ENCODE data around the gene MLLT1. TPM values are rescaled to one million over a fixed set of nuclear protein-coding genes. Genes with fewer than 3 reads are reported as not detected.

The MLLT1 gene
- total RNA-seq, 1 experiment from 2014 or later, result 44.2 TPM

GRCh38 chr19:6269101-6269886 lies 10.5 kb downstream of the MLLT1 start:
- Histone ChIP-seq H3K4me3 (no peak overlapping the region), H3F3A (ENCODE audit: insufficient read depth, low read depth) (no peaks in the 10 kb centered on the region), H3K36me3 (ENCODE audit: low read depth) (no peaks in the 10 kb centered on the region), H3K27ac (no peak overlapping the region), H3K4me1 (replicated peaks; ENCODE audit: insufficient read depth) (no peaks in the 10 kb centered on the region), H3K79me2 (ENCODE audit: low read depth) (peaks cover 10% of the 10 kb centered on the region; the same call in 1 of the 2 replicates), H3K27me3 (ENCODE audit: insufficient read depth, low read depth) (no peaks in the 10 kb centered on the region), H2AFZ (no peak overlapping the region), H3K9me3 (ENCODE audit: insufficient read depth, low read depth) (no peaks in the 10 kb centered on the region), H4K20me1 (ENCODE audit: insufficient read depth) (peaks cover 7% of the 10 kb centered on the region; the same call in 1 of the 2 replicates), H3K9me2 (ENCODE audit: insufficient read depth) (no peaks in the 10 kb centered on the region), H3K4me2 (no peak overlapping the region)
- intact Hi-C loops (cut with micrococcal nuclease; ENCODE audit: unreplicated experiment), result no loop called here
- TF ChIP-seq EZH2 (IDR thresholded peaks at IDR 0.05; ENCODE audit: low read depth), result no peak
- no peak for TF ChIP-seq CTCF (conservative IDR thresholded peaks at IDR 0.05)
- DNase-seq, result no peak
- POLR2A ChIA-PET (ENCODE audit: unreplicated experiment), result no interaction called here
- no TSS peak for BruUV-seq (replicated peaks)
- CTCF ChIA-PET, result no interaction called here

GRCh38 chr19:6268382-6268771 lies 11.4 kb downstream of the MLLT1 start:
- no peak for DNase-seq
- Histone ChIP-seq H3F3A (ENCODE audit: insufficient read depth, low read depth) (no peaks in the 10 kb centered on the region), H3K79me2 (ENCODE audit: low read depth) (peaks cover 10% of the 10 kb centered on the region; the same call in 1 of the 2 replicates), H4K20me1 (ENCODE audit: insufficient read depth) (peaks cover 7% of the 10 kb centered on the region; the same call in 1 of the 2 replicates), H2AFZ (no peak overlapping the region), H3K4me3 (no peak overlapping the region), H3K9me2 (ENCODE audit: insufficient read depth) (no peaks in the 10 kb centered on the region), H3K4me2 (no peak overlapping the region), H3K36me3 (ENCODE audit: low read depth) (no peaks in the 10 kb centered on the region), H3K27ac (no peak overlapping the region), H3K9me3 (ENCODE audit: insufficient read depth, low read depth) (no peaks in the 10 kb centered on the region), H3K27me3 (ENCODE audit: insufficient read depth, low read depth) (no peaks in the 10 kb centered on the region), H3K4me1 (replicated peaks; ENCODE audit: insufficient read depth) (no peaks in the 10 kb centered on the region)
- CTCF ChIA-PET, result no interaction called here
- intact Hi-C loops (cut with micrococcal nuclease; ENCODE audit: unreplicated experiment), result no loop called here
- POLR2A ChIA-PET (ENCODE audit: unreplicated experiment), result no interaction called here
- no TSS peak for BruUV-seq (replicated peaks)
- TF ChIP-seq EZH2 (IDR thresholded peaks at IDR 0.05; ENCODE audit: low read depth), result no peak
- TF ChIP-seq CTCF (conservative IDR thresholded peaks at IDR 0.05), result no peak

- Histone ChIP-seq H4K20me1 (ENCODE audit: insufficient read depth) (peaks cover 7% of the 10 kb centered on the region; the same call in 1 of the 2 replicates), H3K4me2 (no peak overlapping the region), H3K36me3 (ENCODE audit: low read depth) (no peaks in the 10 kb centered on the region), H3K9me2 (ENCODE audit: insufficient read depth) (no peaks in the 10 kb centered on the region), H3F3A (ENCODE audit: insufficient read depth, low read depth) (no peaks in the 10 kb centered on the region), H3K4me1 (replicated peaks; ENCODE audit: insufficient read depth) (no peaks in the 10 kb centered on the region), H3K27me3 (ENCODE audit: insufficient read depth, low read depth) (no peaks in the 10 kb centered on the region), H3K79me2 (ENCODE audit: low read depth) (peaks cover 6% of the 10 kb centered on the region; the same call in 1 of the 2 replicates), H3K4me3 (no peak overlapping the region), H3K27ac (no peak overlapping the region), H3K9me3 (ENCODE audit: insufficient read depth, low read depth) (no peaks in the 10 kb centered on the region), H2AFZ (no peak overlapping the region)
- no peak for TF ChIP-seq CTCF (conservative IDR thresholded peaks at IDR 0.05)
- no peak for TF ChIP-seq EZH2 (IDR thresholded peaks at IDR 0.05; ENCODE audit: low read depth)
- POLR2A ChIA-PET (ENCODE audit: unreplicated experiment), result no interaction called here
- CTCF ChIA-PET, result interaction anchor here (0.7 kb wide), 1 partner anchor 33 kb away, joined by 3 read pairs; no protein-coding TSS in a partner anchor
- no TSS peak for BruUV-seq (replicated peaks)
- DNase-seq, result no peak
- intact Hi-C loops (cut with micrococcal nuclease; ENCODE audit: unreplicated experiment), result no loop called here
Measured at GRCh38 chr19:6267552-6268381, 12.0 kb downstream of the MLLT1 start.
